ENCODE data around the gene REXO4. TPM values are rescaled to one million over a fixed set of nuclear protein-coding genes. Genes with fewer than 3 reads are reported as not detected.

Gene REXO4
- total RNA-seq, 2 donors from 2014 or later = 13.4 to 13.8 TPM

DNA sequence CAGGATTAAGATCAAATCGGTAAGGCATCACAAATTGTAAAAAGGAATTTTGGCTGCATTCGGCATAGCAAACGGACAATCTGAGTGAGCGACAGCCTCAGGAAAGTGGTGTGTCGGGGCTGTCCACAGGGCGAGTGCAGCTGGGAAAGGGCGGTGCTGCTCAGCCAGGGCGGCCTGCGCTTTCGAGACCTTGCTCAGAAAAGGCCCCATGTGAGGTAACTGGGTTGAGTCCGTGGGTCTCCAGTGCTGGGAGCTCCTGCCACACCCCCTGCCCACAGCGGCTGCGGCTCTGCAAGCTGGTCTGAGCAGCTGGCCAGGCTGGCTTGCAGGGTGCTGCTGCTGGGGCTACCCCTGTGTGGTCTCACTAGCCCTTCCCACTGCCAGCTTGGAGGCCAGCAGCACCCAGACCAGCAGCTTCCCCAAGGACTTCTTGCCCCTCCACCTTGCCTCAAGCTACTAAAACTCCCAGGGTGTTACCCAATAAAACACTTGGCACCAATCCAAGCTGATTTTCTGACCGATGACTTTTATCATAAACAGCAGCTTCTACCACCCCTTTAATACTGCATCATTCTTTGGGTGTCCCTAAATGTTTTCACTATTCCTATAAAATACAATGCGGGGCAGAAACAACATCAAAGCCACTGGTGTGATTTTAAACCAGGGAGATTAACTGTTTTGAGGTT, 55.3 kb downstream of the REXO4 start:
- no peak for DNase-seq (ENCODE audit: low spot score)
- H3K36me3 ChIP-seq = peaks cover 81% of the 10 kb centered on the region
- peaks cover 0 to 6% of the 10 kb centered on the region in 2 donors for H3K4me1 ChIP-seq
- no peak overlapping the region for H3K4me3 ChIP-seq
- H3K9me3 ChIP-seq = no peaks in the 10 kb centered on the region
- no peak overlapping the region for H3K27ac ChIP-seq
- TF ChIP-seq, protein P1, sequence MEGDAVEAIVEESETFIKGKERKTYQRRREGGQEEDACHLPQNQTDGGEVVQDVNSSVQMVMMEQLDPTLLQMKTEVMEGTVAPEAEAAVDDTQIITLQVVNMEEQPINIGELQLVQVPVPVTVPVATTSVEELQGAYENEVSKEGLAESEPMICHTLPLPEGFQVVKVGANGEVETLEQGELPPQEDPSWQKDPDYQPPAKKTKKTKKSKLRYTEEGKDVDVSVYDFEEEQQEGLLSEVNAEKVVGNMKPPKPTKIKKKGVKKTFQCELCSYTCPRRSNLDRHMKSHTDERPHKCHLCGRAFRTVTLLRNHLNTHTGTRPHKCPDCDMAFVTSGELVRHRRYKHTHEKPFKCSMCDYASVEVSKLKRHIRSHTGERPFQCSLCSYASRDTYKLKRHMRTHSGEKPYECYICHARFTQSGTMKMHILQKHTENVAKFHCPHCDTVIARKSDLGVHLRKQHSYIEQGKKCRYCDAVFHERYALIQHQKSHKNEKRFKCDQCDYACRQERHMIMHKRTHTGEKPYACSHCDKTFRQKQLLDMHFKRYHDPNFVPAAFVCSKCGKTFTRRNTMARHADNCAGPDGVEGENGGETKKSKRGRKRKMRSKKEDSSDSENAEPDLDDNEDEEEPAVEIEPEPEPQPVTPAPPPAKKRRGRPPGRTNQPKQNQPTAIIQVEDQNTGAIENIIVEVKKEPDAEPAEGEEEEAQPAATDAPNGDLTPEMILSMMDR (IDR thresholded peaks at IDR 0.05) = no peak
- no peaks in the 10 kb centered on the region for H3K27me3 ChIP-seq

DNA sequence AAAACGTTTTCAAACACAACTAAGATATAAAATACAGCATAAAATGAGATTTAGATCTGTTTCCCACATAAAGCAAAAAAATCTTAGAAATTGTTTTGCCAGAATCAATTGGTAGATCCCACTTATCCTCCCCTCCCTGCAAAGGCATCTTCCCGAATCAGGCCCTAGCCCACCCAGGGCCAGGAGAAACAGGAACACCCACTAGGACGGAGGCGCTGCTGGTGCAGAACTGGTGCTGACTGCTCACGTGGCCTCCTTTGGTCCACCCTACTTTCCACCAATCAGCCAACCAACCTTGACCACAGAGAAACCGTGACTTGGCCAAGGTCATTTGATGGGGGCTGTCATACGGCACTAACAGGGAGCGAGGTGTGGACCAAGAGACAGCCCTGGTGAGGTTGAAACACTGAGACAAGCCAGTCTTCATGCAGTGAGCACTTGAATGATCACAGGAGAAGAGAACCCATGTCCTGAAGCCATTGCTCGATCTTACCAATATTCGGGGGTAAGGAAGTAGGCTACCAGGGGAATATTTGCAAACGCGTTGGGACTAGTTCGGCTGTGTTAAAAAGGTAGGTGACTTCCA, 56.2 kb downstream of the REXO4 start:
- TF ChIP-seq, protein P1 (IDR thresholded peaks at IDR 0.05) = no peak
- Histone ChIP-seq H3K27ac (no peak overlapping the region), H3K27me3 (no peaks in the 10 kb centered on the region), H3K4me3 (no peak overlapping the region), H3K4me1 (peaks cover 0 to 15% of the 10 kb centered on the region in 2 donors), H3K9me3 (no peaks in the 10 kb centered on the region), H3K36me3 (peaks cover 74% of the 10 kb centered on the region)
- no peak for DNase-seq (ENCODE audit: low spot score)

DNA sequence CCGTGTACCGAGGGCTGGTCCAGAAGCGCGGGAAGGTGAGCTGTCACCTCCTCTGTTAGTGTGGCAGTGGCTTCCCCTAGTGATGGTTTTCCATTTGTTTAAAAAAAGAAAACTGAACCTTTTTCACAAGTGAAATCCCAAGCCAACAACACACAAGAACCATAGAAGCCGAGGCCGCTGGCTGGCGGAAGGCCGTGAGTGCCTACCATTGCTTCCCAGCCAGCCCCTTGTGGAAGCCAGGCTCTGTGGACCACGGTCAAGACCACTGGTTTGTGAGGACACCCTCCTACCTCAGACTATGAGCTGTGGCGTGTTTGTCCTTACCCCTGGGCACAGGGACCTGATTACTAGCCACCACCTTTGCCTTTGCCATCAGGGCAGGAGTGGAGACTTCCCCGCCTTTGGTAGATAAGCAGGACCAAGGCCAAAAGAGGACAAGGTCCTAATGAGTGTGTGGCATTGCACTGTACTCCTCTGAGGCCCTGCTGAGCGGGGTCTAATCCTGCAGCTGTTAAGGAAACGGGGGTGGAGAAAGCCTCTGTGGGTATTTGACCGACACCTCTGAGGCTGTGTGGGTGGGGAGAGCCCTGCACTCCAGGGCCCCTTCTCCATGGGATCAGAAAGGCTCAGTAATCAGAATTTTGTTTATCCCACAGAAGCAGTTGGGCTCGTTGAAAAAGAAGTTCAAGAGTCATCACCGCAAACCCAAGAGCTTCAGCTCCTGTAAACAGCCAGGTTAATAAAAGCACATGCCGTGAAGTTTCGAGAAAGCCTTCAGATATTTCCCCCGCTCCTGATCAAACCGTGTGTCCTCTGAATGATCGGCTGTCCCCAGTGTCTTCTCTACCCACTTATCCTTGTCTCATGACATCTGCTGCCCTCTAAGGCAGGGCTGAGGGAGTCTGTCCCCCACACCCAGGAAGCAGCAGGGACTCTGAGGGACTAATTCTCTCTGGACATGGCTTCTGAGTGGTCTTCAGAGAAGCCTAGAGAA, 57.1 kb downstream of the REXO4 start:
- H3K4me1 ChIP-seq = peaks cover 0 to 18% of the 10 kb centered on the region in 2 donors
- peaks cover 65% of the 10 kb centered on the region for H3K36me3 ChIP-seq
- no peaks in the 10 kb centered on the region for H3K27me3 ChIP-seq
- TF ChIP-seq, protein P1 (IDR thresholded peaks at IDR 0.05) = no peak
- no peaks in the 10 kb centered on the region for H3K9me3 ChIP-seq
- no peak overlapping the region for H3K27ac ChIP-seq
- H3K4me3 ChIP-seq = no peak overlapping the region
- DNase-seq (ENCODE audit: low spot score) = no peak

DNA sequence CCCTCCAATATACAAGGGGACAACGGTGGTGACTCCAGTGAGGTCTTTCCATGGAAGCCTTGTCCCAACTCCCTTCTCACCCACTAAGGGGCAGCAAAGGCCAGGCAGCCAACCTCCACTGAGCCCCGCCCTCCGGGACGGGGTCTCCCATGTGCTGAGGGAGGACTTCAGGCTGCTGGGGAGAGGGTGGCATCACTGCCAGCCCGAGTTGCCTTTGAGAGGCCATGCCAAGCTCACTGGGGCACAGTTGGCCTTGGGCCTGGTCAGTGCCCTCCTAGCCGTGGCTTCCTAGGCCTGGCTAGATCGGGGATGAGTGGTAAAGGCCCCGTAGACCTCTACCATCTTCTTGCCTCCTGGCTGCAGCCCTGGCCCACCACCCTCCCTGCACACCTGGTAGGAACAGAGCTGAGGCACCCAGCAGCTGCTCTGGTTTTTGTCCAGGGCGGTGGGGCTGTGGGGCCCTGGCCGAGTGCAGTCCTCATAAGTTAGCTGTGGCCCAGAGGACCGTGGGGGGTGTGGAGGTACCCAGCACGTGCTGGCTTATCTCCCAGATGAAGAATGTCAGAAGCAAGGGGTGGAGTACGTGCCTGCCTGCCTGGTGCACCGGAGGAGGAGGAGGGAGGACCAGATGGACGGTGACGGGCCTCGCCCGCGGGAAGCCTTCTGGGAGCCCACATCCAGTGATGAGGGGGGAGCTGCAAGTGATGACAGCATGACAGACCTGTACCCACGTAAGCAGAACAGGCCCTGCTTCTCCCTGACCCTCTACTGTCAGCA, 58.2 kb downstream of the REXO4 start:
- no peaks in the 10 kb centered on the region for H3K9me3 ChIP-seq
- H3K27me3 ChIP-seq = no peaks in the 10 kb centered on the region
- H3K36me3 ChIP-seq = peaks cover 54% of the 10 kb centered on the region
- H3K4me1 ChIP-seq = peaks cover 0 to 27% of the 10 kb centered on the region in 2 donors
- no peak for DNase-seq (ENCODE audit: low spot score)
- H3K4me3 ChIP-seq = no peak overlapping the region
- H3K27ac ChIP-seq = no peak overlapping the region
- TF ChIP-seq, protein P1 (IDR thresholded peaks at IDR 0.05) = peak in 1 of 2 donors; percentile 42

DNA sequence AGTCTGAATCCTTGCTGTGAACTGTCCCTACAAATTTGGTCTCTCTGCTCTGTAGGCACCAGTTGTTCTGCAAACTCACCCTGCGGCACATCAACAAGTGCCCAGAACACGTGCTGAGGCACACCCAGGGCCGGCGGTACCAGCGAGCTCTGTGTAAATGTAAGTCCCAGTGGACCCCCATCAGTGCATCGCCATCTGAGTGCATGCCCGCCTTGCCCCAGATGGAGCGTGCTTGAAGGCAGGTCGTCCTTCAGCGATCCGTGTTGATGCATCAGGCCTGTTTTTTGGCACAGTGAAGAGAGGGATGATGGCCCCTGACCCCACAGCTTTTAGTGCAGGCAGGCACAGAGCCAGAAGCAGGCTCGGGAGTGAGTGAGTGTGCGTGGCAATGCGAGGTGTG, 60.2 kb downstream of the REXO4 start:
- Histone ChIP-seq H3K4me3 (no peak overlapping the region), H3K9me3 (no peaks in the 10 kb centered on the region), H3K27me3 (no peaks in the 10 kb centered on the region), H3K4me1 (peaks cover 0 to 27% of the 10 kb centered on the region in 2 donors), H3K36me3 (peaks cover 43% of the 10 kb centered on the region), H3K27ac (no peak overlapping the region)
- DNase-seq (ENCODE audit: low spot score) = no peak
- TF ChIP-seq, protein P1 (IDR thresholded peaks at IDR 0.05) = no peak
